ENCODE measurements around the gene BAHCC1. TPM values are rescaled to one million over a fixed set of nuclear protein-coding genes. Genes with fewer than 3 reads are reported as not detected.
A peak's percentile ranks its signal among the peaks of the same experiment; 100 is the strongest.

The BAHCC1 gene
- polyA plus RNA-seq, 1 donor from 2014 or later = 14.2 TPM

GRCh38 chr17:81487487-81488275 lies 92.4 kb downstream of the BAHCC1 start:
- TF ChIP-seq MXI1 (conservative IDR thresholded peaks at IDR 0.05; ENCODE audit: poor library complexity, severe bottlenecking) (peak; percentile 62), RAD21 (conservative IDR thresholded peaks at IDR 0.05) (no peak), TAF1 (IDR thresholded peaks at IDR 0.05; ENCODE audit: low read depth) (no peak), POLR2AphosphoS5 (IDR thresholded peaks at IDR 0.05) (peak; percentile 74), EP300 (conservative IDR thresholded peaks at IDR 0.05; ENCODE audit: poor library complexity, severe bottlenecking) (peak; percentile 23)
- Histone ChIP-seq H3K27me3 (ENCODE audit: insufficient read depth, low read depth, low read length) (no peaks in the 10 kb centered on the region), H3K9ac (ENCODE audit: low read length) (peak overlapping the region; percentile 69), H3K36me3 (ENCODE audit: insufficient read depth, low read length) (no peaks in the 10 kb centered on the region), H3K27ac (ENCODE audit: low read length) (no peak overlapping the region), H2AFZ (ENCODE audit: low read depth, low read length) (peak overlapping the region; percentile 60), H3K9me3 (ENCODE audit: low read length) (no peaks in the 10 kb centered on the region), H4K20me1 (ENCODE audit: insufficient read depth) (no peaks in the 10 kb centered on the region), H3F3A (ENCODE audit: insufficient read depth, low read length, poor library complexity, severe bottlenecking) (no peaks in the 10 kb centered on the region), H3K9me2 (ENCODE audit: insufficient read depth, low read length) (no peaks in the 10 kb centered on the region), H3K4me2 (ENCODE audit: low read length) (no peak overlapping the region), H3K79me2 (replicated peaks; ENCODE audit: insufficient read depth, low read length) (peaks cover 17% of the 10 kb centered on the region), H3K4me3 (ENCODE audit: low read length) (peak overlapping the region; percentile 66)

- peak overlapping the region; percentile 66 for H3K4me3 ChIP-seq (ENCODE audit: low read length)
- no peaks in the 10 kb centered on the region for H3K9me3 ChIP-seq (ENCODE audit: low read length)
- peak overlapping the region; percentile 69 for H3K9ac ChIP-seq (ENCODE audit: low read length)
- no peaks in the 10 kb centered on the region for H3F3A ChIP-seq (ENCODE audit: insufficient read depth, low read length, poor library complexity, severe bottlenecking)
- no peak overlapping the region for H3K27ac ChIP-seq (ENCODE audit: low read length)
- no peaks in the 10 kb centered on the region for H3K36me3 ChIP-seq (ENCODE audit: insufficient read depth, low read length)
- no peak overlapping the region for H2AFZ ChIP-seq (ENCODE audit: low read depth, low read length)
- TF ChIP-seq MXI1 (conservative IDR thresholded peaks at IDR 0.05; ENCODE audit: poor library complexity, severe bottlenecking) (no peak), CTCF (IDR thresholded peaks at IDR 0.05; ENCODE audit: poor library complexity, severe bottlenecking) (no peak), EZH2 (IDR thresholded peaks at IDR 0.05; ENCODE audit: borderline replicate concordance, insufficient read depth, low read length, poor library complexity, severe bottlenecking) (no peak), RAD21 (conservative IDR thresholded peaks at IDR 0.05) (no peak), TAF1 (IDR thresholded peaks at IDR 0.05; ENCODE audit: low read depth) (no peak), SMC3 (conservative IDR thresholded peaks at IDR 0.05; ENCODE audit: poor library complexity) (no peak)
- no peaks in the 10 kb centered on the region for H3K9me2 ChIP-seq (ENCODE audit: insufficient read depth, low read length)
- peaks cover 17% of the 10 kb centered on the region for H3K79me2 ChIP-seq (replicated peaks; ENCODE audit: insufficient read depth, low read length)
- no peaks in the 10 kb centered on the region for H4K20me1 ChIP-seq (ENCODE audit: insufficient read depth)
- H3K4me2 ChIP-seq (ENCODE audit: low read length) = no peak overlapping the region
- no peaks in the 10 kb centered on the region for H3K27me3 ChIP-seq (ENCODE audit: insufficient read depth, low read depth, low read length)
Measured at GRCh38 chr17:81488276-81488860, 93.1 kb downstream of the BAHCC1 start.

GRCh38 chr17:81489012-81489997 lies 94.0 kb downstream of the BAHCC1 start:
- H4K20me1 ChIP-seq (ENCODE audit: insufficient read depth) = no peaks in the 10 kb centered on the region
- peak overlapping the region; percentile 65 for H3K9ac ChIP-seq (ENCODE audit: low read length)
- TF ChIP-seq POLR2AphosphoS5 (IDR thresholded peaks at IDR 0.05) = peak; percentile 66
- peak; percentile 21 for TF ChIP-seq RAD21 (conservative IDR thresholded peaks at IDR 0.05)
- TF ChIP-seq EZH2 (IDR thresholded peaks at IDR 0.05; ENCODE audit: borderline replicate concordance, insufficient read depth, low read length, poor library complexity, severe bottlenecking) = no peak
- peak; percentile 67 for TF ChIP-seq REST (IDR thresholded peaks at IDR 0.05; ENCODE audit: borderline replicate concordance)
- no peak for TF ChIP-seq CTCF (IDR thresholded peaks at IDR 0.05; ENCODE audit: poor library complexity, severe bottlenecking)
- TF ChIP-seq SMC3 (conservative IDR thresholded peaks at IDR 0.05; ENCODE audit: poor library complexity) = peak; percentile 16
- TF ChIP-seq TAF1 (IDR thresholded peaks at IDR 0.05; ENCODE audit: low read depth) = peak; percentile 55
- no peaks in the 10 kb centered on the region for H3K36me3 ChIP-seq (ENCODE audit: insufficient read depth, low read length)
- no peaks in the 10 kb centered on the region for H3K9me3 ChIP-seq (ENCODE audit: low read length)
- peak overlapping the region; percentile 70 for H3K27ac ChIP-seq (ENCODE audit: low read length)
- H3K4me3 ChIP-seq (ENCODE audit: low read length) = peak overlapping the region; percentile 50
- no peaks in the 10 kb centered on the region for H3K27me3 ChIP-seq (ENCODE audit: insufficient read depth, low read depth, low read length)
- H3K9me2 ChIP-seq (ENCODE audit: insufficient read depth, low read length) = no peaks in the 10 kb centered on the region
- H3K4me2 ChIP-seq (ENCODE audit: low read length) = peak overlapping the region; percentile 69
- H3K79me2 ChIP-seq (replicated peaks; ENCODE audit: insufficient read depth, low read length) = peaks cover 17% of the 10 kb centered on the region
- no peaks in the 10 kb centered on the region for H3F3A ChIP-seq (ENCODE audit: insufficient read depth, low read length, poor library complexity, severe bottlenecking)
- peak overlapping the region; percentile 36 for H2AFZ ChIP-seq (ENCODE audit: low read depth, low read length)
